BLaER1 treated with 17β-estradiol and CSF1 and Interleukin-3, amounts not matched to agents 10 nM and 100 nM (cell line): Measurements from ENCODE around the gene PLEKHN1.

Source experiments
- H3K27ac ChIP-seq, 11 experiments: shearing (Covaris generic); formaldehyde crosslinking; 2 replicates each; pipeline ENCODE4 v1.8.1; 2022
- H3K27me3 ChIP-seq, 11 experiments: shearing (Covaris generic); formaldehyde crosslinking; 2 replicates each; pipeline ENCODE4 v1.8.1; 2022
- H3K36me3 ChIP-seq, 11 experiments: shearing (Covaris generic); formaldehyde crosslinking; 2 replicates each; pipeline ENCODE4 v1.8.1; 2022
- H3K4me1 ChIP-seq, 10 experiments: shearing (Covaris generic); formaldehyde crosslinking; 2 replicates each; pipeline ENCODE4 v1.8.1; 2022
- H3K4me2 ChIP-seq, 11 experiments: shearing (Covaris generic); formaldehyde crosslinking; 2 replicates each; pipeline ENCODE4 v1.8.1; 2022
- H3K4me3 ChIP-seq, 10 experiments: shearing (Covaris generic); formaldehyde crosslinking; 2 replicates each; pipeline ENCODE4 v1.8.1; 2022
- H3K9ac ChIP-seq, 11 experiments: shearing (Covaris generic); formaldehyde crosslinking; 2 replicates each; pipeline ENCODE4 v1.8.1; 2022
- H3K9me3 ChIP-seq, 11 experiments: shearing (Covaris generic); formaldehyde crosslinking; replicated peaks in 1 of 11; 2 replicates each; pipeline ENCODE4 v1.8.1; 2022
- H4K20me1 ChIP-seq, 11 experiments: shearing (Covaris generic); formaldehyde crosslinking; 2 replicates each; pipeline ENCODE4 v1.8.1; 2022
- Cebpa-rat ChIP-seq, 11 experiments: shearing (Covaris generic); IDR thresholded peaks; 2 replicates each; pipeline ENCODE4 v1.8.1; 2022

Gene PLEKHN1

GRCh38 chr1:939511-940106, 26.7 kb upstream of the PLEKHN1 start:
- Histone ChIP-seq H3K27me3 (peaks cover 88 to 97% (median 95%) of the 10 kb centered on the region in 11 experiments), H4K20me1 (peaks cover 8 to 96% (median 83%) of the 10 kb centered on the region in 11 experiments; a peak in 21 of 22 replicates), H3K9me3 (no peaks in the 10 kb centered on the region), H3K4me2 (peak overlapping the region; percentile 85 to 98 (median 92)), H3K4me3 (peak overlapping the region; percentile 43 to 67 (median 56); a peak in 19 of 20 replicates), H3K36me3 (peaks cover 2 to 14% (median 10%) of the 10 kb centered on the region in 11 experiments; a peak in 18 of 22 replicates), H3K27ac (no peak overlapping the region), H3K4me1 (peaks cover 32 to 83% (median 73%) of the 10 kb centered on the region in 10 experiments; a peak in 19 of 20 replicates), H3K9ac (peak overlapping the region in 4 of 11 experiments; percentile 37 to 64 (median 52); a peak in 5 of 22 replicates)
- no peak for TF ChIP-seq Cebpa-rat (IDR thresholded peaks at IDR 0.05)

DNA sequence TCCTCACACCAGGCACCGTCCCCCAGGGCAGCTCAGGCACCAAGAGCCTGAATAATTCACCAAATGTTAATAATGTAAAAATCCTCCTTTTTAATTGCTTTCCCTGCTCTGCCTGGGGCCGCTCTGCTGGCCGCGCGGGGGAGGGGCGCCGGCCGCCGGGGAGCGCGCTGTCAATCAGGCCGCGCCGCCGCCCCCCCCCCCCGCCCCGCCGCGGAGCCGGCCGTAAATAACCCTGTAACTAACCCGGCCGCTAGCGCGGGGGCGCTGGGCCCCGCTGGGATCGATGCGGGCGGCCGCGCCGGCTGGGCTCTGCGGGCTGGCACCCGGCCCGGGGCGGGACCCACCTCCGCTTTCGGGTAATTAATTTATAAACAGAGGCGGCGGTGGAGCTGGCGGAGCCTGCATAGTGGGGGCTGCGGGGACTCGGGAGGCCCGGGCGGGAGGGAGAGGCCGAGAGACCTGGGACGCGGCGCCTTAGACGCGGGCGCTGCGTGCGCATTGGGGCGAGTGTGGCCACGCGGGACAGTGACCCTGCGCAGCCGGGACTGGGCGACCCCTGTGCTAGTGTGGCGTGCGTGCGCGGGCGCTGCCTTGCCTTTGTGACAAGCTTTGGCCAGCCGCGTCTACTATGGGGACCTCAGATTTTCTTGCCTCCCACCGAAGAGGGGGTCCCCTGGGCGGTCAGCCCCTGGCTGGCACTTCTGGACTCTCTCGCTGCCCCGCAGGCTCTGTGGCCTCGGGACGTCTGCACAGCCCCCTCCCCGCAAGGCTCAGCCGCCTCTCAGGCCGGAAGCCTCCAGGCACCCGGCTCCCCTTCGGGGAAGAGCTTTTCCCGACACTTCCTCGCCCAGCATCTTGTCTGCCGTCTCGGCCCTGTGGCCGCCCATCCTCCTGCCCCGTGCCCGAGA, 25.9 kb upstream of the PLEKHN1 start:
- peaks cover 82 to 98% (median 93%) of the 10 kb centered on the region in 11 experiments for H3K27me3 ChIP-seq
- H3K4me3 ChIP-seq = peak overlapping the region; percentile 43 to 67 (median 56)
- no peak overlapping the region for H3K27ac ChIP-seq
- H3K4me2 ChIP-seq = peak overlapping the region; percentile 85 to 98 (median 92)
- no peak for TF ChIP-seq Cebpa-rat (IDR thresholded peaks at IDR 0.05)
- no peaks in the 10 kb centered on the region for H3K9me3 ChIP-seq
- H3K36me3 ChIP-seq = peaks cover 9 to 22% (median 18%) of the 10 kb centered on the region in 11 experiments; a peak in 19 of 22 replicates
- peaks cover 14 to 97% (median 86%) of the 10 kb centered on the region in 11 experiments; a peak in 21 of 22 replicates for H4K20me1 ChIP-seq
- H3K9ac ChIP-seq = peak overlapping the region in 9 of 11 experiments; percentile 22 to 64 (median 48); a peak in 15 of 22 replicates
- peaks cover 32 to 86% (median 76%) of the 10 kb centered on the region in 10 experiments; a peak in 19 of 20 replicates for H3K4me1 ChIP-seq

DNA sequence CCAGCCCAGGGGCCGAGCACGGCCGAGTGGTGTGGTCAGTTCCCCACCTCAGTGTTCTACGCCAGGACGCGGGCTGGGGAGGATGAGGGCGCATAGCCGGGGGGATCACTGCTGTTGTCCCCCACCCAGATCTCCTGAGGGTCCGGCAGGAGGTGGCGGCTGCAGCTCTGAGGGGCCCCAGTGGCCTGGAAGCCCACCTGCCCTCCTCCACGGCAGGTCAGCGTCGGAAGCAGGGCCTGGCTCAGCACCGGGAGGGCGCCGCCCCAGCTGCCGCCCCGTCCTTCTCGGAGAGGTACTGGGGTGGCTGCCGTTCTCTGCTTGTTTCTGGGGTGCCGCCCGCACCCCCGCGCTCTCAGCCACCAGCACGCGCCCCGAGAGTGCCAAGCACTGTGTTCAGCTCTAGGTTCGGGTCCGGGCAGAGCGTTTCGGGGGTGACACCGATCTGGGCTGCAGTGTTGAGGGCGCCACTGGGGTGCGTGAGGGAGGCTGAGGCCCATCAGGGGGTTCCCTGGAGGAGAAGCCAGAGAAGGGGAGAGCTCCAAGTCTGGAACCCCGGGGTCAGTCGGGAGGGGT, 25.2 kb upstream of the PLEKHN1 start:
- Histone ChIP-seq H3K9me3 (no peaks in the 10 kb centered on the region), H3K4me1 (peaks cover 32 to 86% (median 76%) of the 10 kb centered on the region in 10 experiments; a peak in 19 of 20 replicates), H4K20me1 (peaks cover 14 to 97% (median 86%) of the 10 kb centered on the region in 11 experiments; a peak in 21 of 22 replicates), H3K9ac (peak overlapping the region; percentile 3 to 62 (median 38); a peak in 14 of 22 replicates), H3K27ac (no peak overlapping the region; a peak in 1 of 22 replicates), H3K27me3 (peaks cover 75 to 97% (median 85%) of the 10 kb centered on the region in 11 experiments), H3K36me3 (peaks cover 17 to 29% (median 25%) of the 10 kb centered on the region in 11 experiments), H3K4me2 (peak overlapping the region; percentile 85 to 98 (median 92)), H3K4me3 (peak overlapping the region; percentile 43 to 67 (median 56))
- TF ChIP-seq Cebpa-rat (IDR thresholded peaks at IDR 0.05) = no peak

- Histone ChIP-seq H3K27me3 (peaks cover 68 to 93% (median 79%) of the 10 kb centered on the region in 11 experiments), H3K9ac (peak overlapping the region in 10 of 11 experiments; percentile 3 to 62 (median 45); a peak in 12 of 22 replicates), H4K20me1 (peaks cover 14 to 97% (median 91%) of the 10 kb centered on the region in 11 experiments; a peak in 21 of 22 replicates), H3K27ac (no peak overlapping the region), H3K9me3 (no peaks in the 10 kb centered on the region), H3K4me2 (peak overlapping the region; percentile 85 to 98 (median 92)), H3K4me1 (peaks cover 32 to 82% (median 75%) of the 10 kb centered on the region in 10 experiments; a peak in 19 of 20 replicates), H3K4me3 (peak overlapping the region; percentile 43 to 67 (median 56)), H3K36me3 (peaks cover 23 to 36% (median 32%) of the 10 kb centered on the region in 11 experiments)
- no peak for TF ChIP-seq Cebpa-rat (IDR thresholded peaks at IDR 0.05)
Observed at GRCh38 chr1:941588-942383, 24.5 kb upstream of the PLEKHN1 start.

GRCh38 chr1:942411-942821, 23.9 kb upstream of the PLEKHN1 start:
- Histone ChIP-seq H3K4me2 (peak overlapping the region; percentile 85 to 98 (median 92)), H3K27me3 (peaks cover 65 to 90% (median 76%) of the 10 kb centered on the region in 11 experiments), H3K9ac (peak overlapping the region in 5 of 11 experiments; percentile 28 to 58 (median 38); a peak in 6 of 22 replicates), H3K27ac (no peak overlapping the region), H3K4me3 (peak overlapping the region; percentile 43 to 67 (median 56); a peak in 18 of 20 replicates), H3K36me3 (peaks cover 29 to 42% (median 38%) of the 10 kb centered on the region in 11 experiments), H3K4me1 (peaks cover 32 to 82% (median 75%) of the 10 kb centered on the region in 10 experiments; a peak in 19 of 20 replicates), H4K20me1 (peaks cover 14 to 100% (median 95%) of the 10 kb centered on the region in 11 experiments; a peak in 21 of 22 replicates), H3K9me3 (no peaks in the 10 kb centered on the region)
- no peak for TF ChIP-seq Cebpa-rat (IDR thresholded peaks at IDR 0.05)

DNA sequence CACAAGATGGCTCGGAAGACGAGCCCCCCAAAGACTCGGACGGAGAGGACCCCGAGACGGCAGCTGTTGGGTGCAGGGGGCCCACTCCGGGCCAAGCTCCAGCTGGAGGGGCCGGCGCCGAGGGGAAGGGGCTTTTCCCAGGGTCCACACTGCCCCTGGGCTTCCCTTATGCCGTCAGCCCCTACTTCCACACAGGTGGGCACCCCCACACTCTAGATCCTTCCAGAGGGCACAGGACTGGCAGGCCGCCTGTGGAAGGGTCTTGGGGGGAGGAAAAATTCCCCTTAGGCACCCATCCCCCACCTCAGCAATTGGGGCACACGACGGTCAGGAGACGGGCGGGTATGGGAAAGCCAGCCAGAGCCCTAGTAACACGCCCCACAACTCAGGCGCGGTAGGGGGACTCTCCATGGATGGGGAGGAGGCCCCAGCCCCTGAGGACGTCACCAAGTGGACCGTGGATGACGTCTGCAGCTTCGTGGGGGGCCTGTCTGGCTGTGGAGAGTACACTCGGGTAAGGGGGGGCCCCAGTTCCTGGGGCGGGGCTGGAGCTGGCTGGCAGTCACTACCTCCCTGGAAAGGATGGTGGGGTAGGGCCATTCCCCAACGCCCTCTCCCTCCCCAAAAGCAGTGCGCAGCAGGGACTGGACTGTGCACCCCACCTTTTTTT, 23.3 kb upstream of the PLEKHN1 start:
- no peak for TF ChIP-seq Cebpa-rat (IDR thresholded peaks at IDR 0.05)
- Histone ChIP-seq H3K4me1 (peaks cover 32 to 78% (median 71%) of the 10 kb centered on the region in 10 experiments; a peak in 19 of 20 replicates), H4K20me1 (peaks cover 14 to 100% (median 99%) of the 10 kb centered on the region in 11 experiments; a peak in 21 of 22 replicates), H3K27me3 (peaks cover 65 to 84% (median 71%) of the 10 kb centered on the region in 11 experiments), H3K27ac (no peak overlapping the region), H3K4me2 (peak overlapping the region; percentile 85 to 98 (median 92)), H3K9ac (no peak overlapping the region; a peak in 1 of 22 replicates), H3K9me3 (no peaks in the 10 kb centered on the region), H3K4me3 (peak overlapping the region in 9 of 10 experiments; percentile 43 to 67 (median 57); a peak in 12 of 20 replicates), H3K36me3 (peaks cover 35 to 48% (median 44%) of the 10 kb centered on the region in 11 experiments)
